Activated T-helper 2 cell treated with anti-CD3 and anti-CD28 coated beads, Interferon-gamma antibody, Interleukin-2, Interleukin-4, amounts not matched to agents 10 μg/mL and 5 μg/mL and 100 μg/mL, durations not matched to agents 14 hours and 24 hours and 36 hours (primary cell): Measurements from ENCODE around the gene DEXI. TPM values are rescaled to one million over a fixed set of nuclear protein-coding genes. Genes with fewer than 3 reads are reported as not detected.
"Not testable (repeated sequence)": the region's sequence is repeated elsewhere in the genome, so short reads cannot be mapped to it uniquely, and the experiment has no call there.

ENCODE experiments used
- DNase-seq: peaks from one replicate; pipeline ENCODE4 v3.0.0; 2021; ENCODE audit warnings: low spot score
- H3K27ac Mint-ChIP-seq: one replicate; pipeline ENCODE4 v1.8.0; 2021; ENCODE audit warnings: mixed read lengths
- H3K27me3 Mint-ChIP-seq: one replicate; pipeline ENCODE4 v1.8.0; 2021; ENCODE audit warnings: low read depth, mixed read lengths
- H3K36me3 Mint-ChIP-seq: one replicate; pipeline ENCODE4 v1.8.0; 2021; ENCODE audit warnings: low read depth, mixed read lengths
- H3K4me1 Mint-ChIP-seq: one replicate; pipeline ENCODE4 v1.8.0; 2021; ENCODE audit warnings: low read depth, mixed read lengths
- H3K4me3 Mint-ChIP-seq: one replicate; pipeline ENCODE4 v1.8.0; 2021; ENCODE audit warnings: low read depth, mild to moderate bottlenecking, moderate library complexity, mixed read lengths
- H3K9me3 Mint-ChIP-seq: one replicate; pipeline ENCODE4 v1.8.0; 2021; ENCODE audit warnings: mixed read lengths
- intact Hi-C: fragments of 100-400 bp; cut with micrococcal nuclease; formaldehyde crosslinking; loops from one replicate; pipeline ENCODE4 v1.15.1; 2023
- total RNA-seq: library from RNA; stranded (reverse); gene quantifications from 2 replicates; pipeline ENCODE4 v1.2.3, GENCODE V29; 2022

DEXI gene
- total RNA-seq, 1 donor from 2014 or later: 38.5 TPM

DNA sequence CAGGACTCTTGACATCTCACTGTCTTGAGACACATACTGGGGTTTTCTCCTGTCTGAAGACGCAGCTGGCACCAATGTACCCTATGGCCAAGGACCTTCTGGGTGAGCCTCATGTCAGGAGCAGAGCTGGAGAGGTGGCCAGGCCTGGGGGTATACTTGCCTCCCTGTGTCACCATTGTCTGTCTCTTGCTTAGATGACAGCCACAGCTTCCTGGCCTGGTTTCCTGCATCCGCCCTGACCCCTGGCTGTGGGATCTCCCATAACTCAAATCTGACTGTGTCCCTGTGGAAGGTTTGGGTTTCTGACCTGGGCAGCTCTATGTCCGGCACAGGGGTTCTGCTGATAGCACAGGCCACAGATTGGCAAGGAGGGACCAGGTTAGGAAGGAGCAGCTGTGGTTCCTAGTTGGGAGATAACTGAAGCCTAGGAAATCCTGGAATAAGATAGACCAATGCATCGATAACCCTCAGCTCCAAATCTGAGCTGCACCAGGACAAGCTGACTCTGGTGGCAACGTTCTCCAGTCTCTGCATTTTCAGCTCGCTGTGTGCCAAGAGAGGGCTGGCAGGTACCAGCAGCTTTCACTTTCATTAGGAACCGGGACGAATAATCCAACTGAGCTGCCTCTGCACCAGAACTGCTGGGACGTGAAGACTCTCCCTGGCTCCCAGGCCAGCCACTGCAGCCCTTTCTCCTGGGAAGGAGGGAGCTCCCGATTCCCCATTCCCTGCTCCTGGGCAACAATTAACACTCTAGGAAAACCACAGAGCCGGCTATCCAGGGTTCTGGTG, 5.0 kb downstream of the DEXI start:
- H3K27ac Mint-ChIP-seq: peak overlapping the region; percentile 64
- no peak for DNase-seq

DNA sequence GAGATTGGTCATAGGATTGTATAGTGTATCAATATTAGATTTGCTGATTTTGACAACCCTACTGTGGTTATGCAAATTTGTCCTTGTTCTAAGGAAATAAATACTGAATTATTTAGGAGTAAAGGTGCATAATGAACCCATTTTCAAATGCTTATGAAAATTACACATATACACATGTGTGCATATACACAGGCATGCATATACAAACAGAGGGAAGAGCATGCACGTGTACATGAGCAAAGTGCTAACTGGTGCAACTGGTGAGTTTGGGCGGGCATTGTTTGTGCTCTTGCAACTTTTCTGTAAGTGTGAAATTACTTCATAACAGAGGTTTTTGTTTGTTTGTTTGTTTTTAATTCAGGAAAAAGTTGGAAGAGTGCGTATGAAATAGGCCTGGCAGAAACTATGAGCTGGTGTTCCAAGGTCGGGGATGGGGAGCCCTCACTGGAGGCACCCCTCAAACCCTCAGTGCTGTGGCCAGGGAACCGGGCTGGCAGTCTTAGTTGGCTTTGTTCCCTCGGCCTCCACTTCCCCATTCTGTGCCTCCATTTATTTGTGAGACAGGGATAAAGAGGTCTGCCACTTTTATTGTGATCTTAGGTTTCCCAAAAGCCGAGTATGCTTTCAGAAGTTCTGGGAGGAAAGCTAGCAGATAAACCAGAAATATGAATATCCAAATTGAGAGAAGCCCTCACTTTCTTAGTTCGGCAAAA, 5.8 kb downstream of the DEXI start:
- no peak overlapping the region for H3K4me3 Mint-ChIP-seq

More for the DNA sequence above, 5.0 kb downstream of the DEXI start:
- intact Hi-C loops: no loop called here
- no peaks in the 10 kb centered on the region for H3K27me3 Mint-ChIP-seq
- peaks cover 62% of the 10 kb centered on the region for H3K4me1 Mint-ChIP-seq
- H3K9me3 Mint-ChIP-seq: no peaks in the 10 kb centered on the region
- peaks cover 59% of the 10 kb centered on the region for H3K36me3 Mint-ChIP-seq
- peak overlapping the region; percentile 93 for H3K4me3 Mint-ChIP-seq

DNA sequence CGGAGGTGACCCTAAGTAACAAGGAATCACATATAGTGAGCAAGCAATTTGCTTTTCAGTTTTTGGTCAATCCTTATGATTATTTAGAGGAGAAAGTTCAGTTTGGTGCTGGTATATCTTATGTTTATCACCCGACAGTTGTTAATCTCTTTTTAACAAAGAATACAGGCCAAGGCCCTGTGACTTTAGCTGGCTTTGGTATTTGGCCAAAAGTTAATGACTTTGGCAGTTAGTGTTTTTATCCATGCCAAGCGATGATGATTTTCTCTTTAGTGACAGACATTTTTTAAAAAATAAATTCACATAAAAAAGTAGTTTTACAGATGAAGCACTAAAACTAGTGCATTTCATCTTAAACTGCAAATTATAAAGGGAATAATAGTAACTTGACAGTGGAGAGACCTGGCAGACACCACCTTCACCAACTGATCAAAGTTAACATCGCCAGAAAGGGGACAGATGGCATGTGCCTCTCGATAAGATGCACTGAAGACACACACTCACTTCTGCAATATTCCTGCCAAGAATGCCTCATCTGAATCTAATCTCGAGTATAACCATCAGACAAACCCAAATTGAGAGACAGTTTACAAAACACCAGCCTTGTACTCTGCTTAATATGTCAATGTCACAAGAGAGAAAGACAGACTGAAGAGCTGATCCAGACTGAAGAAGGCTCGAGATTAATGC, 6.9 kb downstream of the DEXI start:
- no peak overlapping the region for H3K27ac Mint-ChIP-seq
- no peaks in the 10 kb centered on the region for H3K9me3 Mint-ChIP-seq
- intact Hi-C loops: no loop called here
- H3K27me3 Mint-ChIP-seq: no peaks in the 10 kb centered on the region
- DNase-seq: no peak
- H3K4me1 Mint-ChIP-seq: peaks cover 56% of the 10 kb centered on the region
- no peak overlapping the region for H3K4me3 Mint-ChIP-seq
- peaks cover 62% of the 10 kb centered on the region for H3K36me3 Mint-ChIP-seq

More for the DNA sequence above, 5.8 kb downstream of the DEXI start:
- Mint-ChIP-seq H3K4me1 (peaks cover 62% of the 10 kb centered on the region), H3K9me3 (no peaks in the 10 kb centered on the region), H3K36me3 (peaks cover 63% of the 10 kb centered on the region), H3K27ac (peak overlapping the region; percentile 21), H3K27me3 (no peaks in the 10 kb centered on the region)
- DNase-seq: no peak
- intact Hi-C loops: no loop called here

DNA sequence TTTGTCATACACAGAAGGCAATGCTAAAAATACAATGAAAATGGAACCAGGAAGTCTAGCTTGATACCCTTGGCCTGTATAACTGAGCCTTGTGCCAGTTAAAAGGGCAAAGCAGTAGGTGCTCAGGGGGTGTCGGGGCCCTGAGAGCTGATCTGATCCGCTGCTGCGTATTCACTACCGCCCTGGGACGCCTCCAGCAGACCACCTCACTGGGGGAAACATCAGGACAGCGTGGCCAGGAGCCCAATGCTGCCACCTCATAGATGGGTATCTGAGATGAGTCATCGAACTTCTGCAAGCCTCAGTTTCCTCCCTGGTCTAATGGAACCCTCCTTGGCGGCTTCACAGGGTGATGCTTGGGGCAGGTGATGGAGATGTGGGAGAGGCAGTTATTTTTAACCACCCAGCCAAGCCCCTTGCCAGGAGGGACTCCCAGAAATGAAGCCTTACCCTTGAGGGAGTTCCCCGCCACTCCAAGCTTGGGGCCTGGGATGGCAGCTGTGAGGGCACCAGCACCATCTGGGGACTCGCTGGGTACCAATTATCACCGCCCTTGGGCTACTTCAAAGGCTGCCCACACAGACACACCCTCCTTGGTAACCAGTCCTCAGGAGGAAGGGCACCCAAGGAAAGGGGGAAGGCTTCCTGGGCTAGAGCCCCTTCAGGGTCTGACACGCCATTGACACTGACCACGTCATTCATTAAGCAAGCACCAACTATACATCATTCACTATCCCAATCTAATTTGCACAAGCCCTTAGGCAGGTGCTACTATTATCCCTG, 7.8 kb downstream of the DEXI start:
- H3K9me3 Mint-ChIP-seq: no peaks in the 10 kb centered on the region
- no peak overlapping the region for H3K27ac Mint-ChIP-seq
- H3K36me3 Mint-ChIP-seq: peaks cover 57% of the 10 kb centered on the region
- H3K4me1 Mint-ChIP-seq: peaks cover 50% of the 10 kb centered on the region
- DNase-seq: no peak
- H3K27me3 Mint-ChIP-seq: no peaks in the 10 kb centered on the region
- no peak overlapping the region for H3K4me3 Mint-ChIP-seq
- intact Hi-C loops: no loop called here

DNA sequence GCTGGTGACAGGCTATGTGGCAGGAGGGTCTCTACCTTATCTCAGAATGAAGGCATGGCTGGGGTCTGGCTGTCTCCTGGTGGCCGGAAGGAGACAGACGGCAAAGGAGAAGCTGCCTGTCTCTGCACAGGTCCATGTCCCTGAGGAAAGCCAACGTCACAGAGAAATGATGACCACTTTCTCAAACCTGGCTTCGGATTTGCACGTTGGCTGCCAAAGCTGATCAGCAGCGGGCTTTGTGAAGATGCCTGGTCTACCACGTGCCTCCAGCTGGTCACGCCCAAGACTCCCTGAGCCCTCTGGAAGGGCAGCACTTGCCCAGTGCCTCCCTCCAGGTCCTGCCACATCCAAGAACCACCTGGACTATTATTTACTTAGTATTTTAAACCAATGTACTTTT, 8.4 kb downstream of the DEXI start:
- DNase-seq: no peak
- no peaks in the 10 kb centered on the region for H3K27me3 Mint-ChIP-seq
- H3K4me1 Mint-ChIP-seq: peaks cover 43% of the 10 kb centered on the region
- no peak overlapping the region for H3K27ac Mint-ChIP-seq
- H3K9me3 Mint-ChIP-seq: no peaks in the 10 kb centered on the region
- H3K4me3 Mint-ChIP-seq: no peak overlapping the region
- H3K36me3 Mint-ChIP-seq: peaks cover 51% of the 10 kb centered on the region
- intact Hi-C loops: no loop called here

DNA sequence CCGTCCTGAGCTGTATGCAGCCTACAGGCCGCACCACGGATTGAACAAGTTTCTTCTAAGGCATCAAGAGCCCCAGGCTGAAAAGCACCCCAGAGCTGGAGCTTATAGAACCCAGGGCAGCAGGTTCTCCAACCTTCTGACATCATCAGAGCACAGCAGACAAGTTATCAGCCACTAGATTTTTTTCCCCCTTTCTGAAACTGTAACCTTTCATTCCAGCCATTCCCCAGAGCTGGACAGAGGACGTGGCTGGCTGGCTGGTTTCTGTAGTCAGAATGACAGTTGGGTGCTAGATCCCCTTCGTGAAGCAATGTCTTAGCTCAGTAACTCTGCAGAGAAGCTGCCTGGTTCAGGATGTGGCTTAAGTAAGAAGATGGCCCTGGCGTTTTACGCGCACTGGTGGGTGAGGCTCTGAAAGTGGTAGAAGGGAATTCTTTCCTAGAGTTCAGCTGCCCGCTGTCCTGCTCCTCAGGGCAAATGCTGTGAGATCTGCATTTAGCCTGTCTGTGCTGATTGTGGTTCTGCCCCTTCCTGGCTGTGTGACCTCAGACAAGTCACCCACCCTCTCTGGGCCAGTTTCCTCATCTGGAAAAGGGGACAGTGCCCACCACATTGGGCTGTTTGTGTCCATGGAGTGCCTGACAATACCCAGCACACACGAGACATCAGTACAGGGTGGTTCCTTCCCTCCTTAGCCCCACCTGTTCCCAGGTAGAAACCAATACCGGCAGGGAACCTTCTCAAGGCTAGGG, 9.1 kb downstream of the DEXI start:
- intact Hi-C loops: no loop called here
- no peak for DNase-seq
- no peak overlapping the region for H3K4me3 Mint-ChIP-seq
- peaks cover 44% of the 10 kb centered on the region for H3K36me3 Mint-ChIP-seq
- H3K9me3 Mint-ChIP-seq: no peaks in the 10 kb centered on the region
- peaks cover 36% of the 10 kb centered on the region for H3K4me1 Mint-ChIP-seq
- no peaks in the 10 kb centered on the region for H3K27me3 Mint-ChIP-seq
- H3K27ac Mint-ChIP-seq: no peak overlapping the region

DNA sequence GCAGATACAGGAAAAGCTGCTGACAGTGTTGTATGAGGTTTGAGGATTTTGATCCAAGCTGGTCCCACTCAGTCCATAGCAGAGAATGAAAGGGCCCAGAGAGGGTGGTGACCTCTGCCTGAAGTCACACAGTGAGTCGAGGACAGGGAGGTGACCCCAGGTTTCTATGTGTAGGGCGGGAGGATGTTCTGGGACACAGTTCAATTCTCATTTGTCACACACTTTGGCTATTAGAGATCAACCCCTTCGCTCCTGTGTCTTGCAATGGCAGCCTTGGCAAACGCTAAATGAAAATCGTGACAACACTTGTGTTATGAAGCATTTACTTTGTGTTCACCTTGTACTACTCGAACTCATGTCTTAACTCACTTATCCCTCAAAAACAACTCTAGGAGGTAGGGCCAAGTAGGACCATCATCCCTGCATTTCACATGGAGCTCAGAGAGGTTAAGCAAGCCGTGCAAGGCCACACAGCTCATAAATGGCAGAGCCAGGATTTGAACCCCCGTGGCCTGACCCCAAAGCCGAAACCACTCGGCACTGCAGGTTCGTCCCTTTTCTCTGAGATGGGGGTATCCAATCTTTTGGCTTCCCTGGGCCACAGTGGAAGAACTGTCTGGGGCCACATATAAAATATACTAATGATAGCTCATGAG, 10.2 kb downstream of the DEXI start:
- intact Hi-C loops: no loop called here
- peaks cover 46% of the 10 kb centered on the region for H3K36me3 Mint-ChIP-seq
- no peak overlapping the region for H3K27ac Mint-ChIP-seq
- H3K27me3 Mint-ChIP-seq: no peaks in the 10 kb centered on the region
- no peak overlapping the region for H3K4me3 Mint-ChIP-seq
- DNase-seq: no peak
- H3K4me1 Mint-ChIP-seq: peaks cover 26% of the 10 kb centered on the region
- no peaks in the 10 kb centered on the region for H3K9me3 Mint-ChIP-seq

DNA sequence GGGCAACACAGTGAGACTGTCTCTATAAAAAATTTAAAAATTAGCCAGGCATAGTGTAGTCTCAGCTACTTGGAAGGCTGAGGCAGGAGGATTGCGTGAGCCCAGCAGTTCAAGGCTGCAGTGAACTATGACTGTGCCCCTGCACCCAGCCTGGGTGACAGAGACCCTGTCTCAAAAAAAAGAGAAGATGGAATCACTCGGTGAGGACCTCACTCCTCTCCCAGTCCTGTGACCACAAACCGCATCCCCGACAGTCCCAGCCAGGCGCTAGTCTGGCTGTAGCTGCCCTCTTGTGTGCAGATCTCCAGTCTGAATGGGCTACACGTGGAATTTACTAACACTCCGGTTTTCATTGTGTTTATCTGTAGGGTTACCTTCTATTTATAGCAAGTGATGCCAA, 11.1 kb downstream of the DEXI start:
- Mint-ChIP-seq H3K4me3 (no peak overlapping the region), H3K4me1 (peaks cover 17% of the 10 kb centered on the region), H3K9me3 (no peaks in the 10 kb centered on the region), H3K27me3 (no peaks in the 10 kb centered on the region), H3K27ac (no peak overlapping the region), H3K36me3 (peaks cover 44% of the 10 kb centered on the region)
- intact Hi-C loops: no loop called here
- DNase-seq: no peak

DNA sequence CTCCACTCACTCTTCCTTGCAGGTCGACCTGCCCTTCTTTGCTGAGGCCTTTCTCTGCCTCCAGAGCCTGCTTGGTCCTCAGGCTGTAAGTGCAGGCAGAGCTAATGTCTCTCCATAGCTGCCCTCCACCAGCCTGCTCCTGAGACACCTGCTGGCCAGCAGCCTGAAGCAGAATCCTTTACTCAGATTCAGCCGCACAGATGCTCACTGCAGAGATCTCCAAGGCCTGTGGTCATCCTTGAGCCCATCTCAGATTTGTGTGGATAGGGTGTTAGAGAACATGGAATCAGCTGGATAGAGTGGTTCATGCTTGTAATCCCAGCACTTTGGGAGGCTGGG, 11.5 kb downstream of the DEXI start:
- Mint-ChIP-seq H3K27me3 (no peaks in the 10 kb centered on the region), H3K4me3 (no peak overlapping the region), H3K4me1 (peaks cover 14% of the 10 kb centered on the region), H3K27ac (no peak overlapping the region), H3K36me3 (peaks cover 41% of the 10 kb centered on the region), H3K9me3 (no peaks in the 10 kb centered on the region)
- DNase-seq: no peak
- intact Hi-C loops: no loop called here

DNA sequence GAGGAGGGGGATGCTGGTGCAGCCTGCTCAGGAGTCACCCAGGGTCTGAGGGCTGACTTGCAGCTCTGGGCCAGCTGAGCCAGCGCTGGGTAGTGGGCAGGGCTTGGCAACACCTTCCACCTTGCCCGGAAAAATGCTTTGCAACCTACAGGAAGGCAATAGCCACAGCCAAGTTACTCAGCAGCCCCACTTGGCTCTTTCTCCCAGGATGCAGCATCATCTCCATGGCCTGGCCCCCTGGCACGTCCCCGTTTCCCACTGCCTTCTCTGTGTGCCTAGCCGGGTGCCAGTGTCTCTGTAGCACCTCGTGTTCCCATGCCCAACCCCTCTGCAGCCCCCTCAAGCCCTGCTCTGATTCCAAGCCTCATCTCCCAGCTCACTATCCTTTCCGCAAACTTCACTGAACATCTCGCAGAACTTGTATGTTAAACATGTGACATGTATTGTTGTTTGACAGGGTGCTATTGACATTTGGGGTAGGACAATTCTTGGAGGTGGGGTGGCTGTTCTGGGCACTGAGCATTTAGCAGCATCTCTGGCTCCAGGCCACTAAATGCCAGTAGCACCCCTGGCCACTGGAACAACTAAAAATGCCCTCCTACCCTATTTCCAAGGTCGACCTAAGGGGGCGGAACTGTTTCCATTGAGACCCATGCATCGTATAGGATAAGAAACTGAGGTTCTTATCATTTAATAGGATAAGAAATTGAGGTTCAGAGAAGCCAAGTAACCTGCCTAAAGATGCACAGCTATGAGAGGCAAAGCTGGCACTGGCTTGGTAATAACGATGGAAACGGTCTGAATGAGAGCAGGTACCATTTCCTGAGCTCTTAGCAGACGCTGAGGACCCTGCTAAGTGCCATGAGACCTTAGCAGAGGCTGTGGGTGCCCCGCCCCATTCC, 12.2 kb downstream of the DEXI start:
- no peak overlapping the region for H3K27ac Mint-ChIP-seq
- intact Hi-C loops: no loop called here
- no peak for DNase-seq
- H3K4me3 Mint-ChIP-seq: no peak overlapping the region
- peaks cover 11% of the 10 kb centered on the region for H3K4me1 Mint-ChIP-seq
- peaks cover 41% of the 10 kb centered on the region for H3K36me3 Mint-ChIP-seq
- no peaks in the 10 kb centered on the region for H3K9me3 Mint-ChIP-seq
- H3K27me3 Mint-ChIP-seq: no peaks in the 10 kb centered on the region

DNA sequence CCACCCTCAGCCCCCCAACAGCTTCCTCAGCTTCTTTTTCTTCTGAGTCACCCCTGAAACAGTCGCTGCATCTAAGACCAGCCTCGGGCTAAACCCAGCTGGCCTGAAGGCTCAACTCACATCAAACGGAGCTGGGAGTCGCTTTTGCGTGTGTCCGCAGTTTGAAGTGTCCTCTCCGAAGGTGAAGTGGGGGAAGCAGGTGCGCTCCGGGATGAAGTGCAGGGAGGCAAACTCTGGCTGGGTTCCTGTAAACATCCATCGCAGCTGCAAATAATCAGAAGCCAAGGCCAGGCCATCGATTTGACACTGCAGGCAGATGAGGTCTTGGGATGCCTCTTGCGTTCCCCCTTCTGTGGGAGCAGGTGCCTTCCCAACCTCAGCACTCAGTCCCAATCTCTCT, 13.2 kb downstream of the DEXI start:
- H3K27me3 Mint-ChIP-seq, DNase-seq, H3K4me3 Mint-ChIP-seq, intact Hi-C loops, H3K27ac Mint-ChIP-seq, H3K9me3 Mint-ChIP-seq, H3K4me1 Mint-ChIP-seq: not testable (repeated sequence)
- H3K36me3 Mint-ChIP-seq: peaks cover 40% of the 10 kb centered on the region
